GM12878 (cell line): ENCODE data around the gene WNT5B. TPM values are rescaled to one million over a fixed set of nuclear protein-coding genes. Genes with fewer than 3 reads are reported as not detected.
A peak's percentile ranks its signal among the peaks of the same experiment; 100 is the strongest.

ENCODE experiments used
- ATF2 ChIP-seq: IDR thresholded peaks from 2 replicates; pipeline ENCODE4 v1.6.1; 2012; ENCODE audit warnings: low read length, inconsistent platforms
- BCL3 ChIP-seq: IDR thresholded peaks from 2 replicates; pipeline ENCODE4 v1.6.1; 2011; ENCODE audit warnings: borderline replicate concordance, low read depth, mild to moderate bottlenecking, moderate library complexity, low read length; ENCODE audit not compliant: insufficient read depth, poor library complexity, severe bottlenecking
- CHD1 ChIP-seq: IDR thresholded peaks from 2 replicates; pipeline ENCODE4 v1.6.1; 2012; ENCODE audit warnings: low read depth, low read length, improper control_type of control experiment
- CTCF ChIP-seq, 3 experiments: IDR thresholded peaks in 2 of 3; conservative IDR thresholded peaks in 1 of 3; 2 replicates each; pipeline ENCODE4 v1.5.1; 2011; ENCODE audit warnings: low read depth in 3 of 3, low read length in 3 of 3, mild to moderate bottlenecking in 3 of 3, control low read depth in 2 of 3, moderate library complexity in 2 of 3, inconsistent platforms in 1 of 3, mixed read lengths in 1 of 3; ENCODE audit not compliant: control insufficient read depth in 2 of 3, insufficient read depth in 1 of 3; ENCODE audit errors: extremely low read depth in 1 of 3
- EED ChIP-seq: sonication (generic); IDR thresholded peaks from 2 replicates; pipeline ENCODE4 v1.6.1; 2016; ENCODE audit warnings: antibody characterized with exemption, low read depth
- ETV6 ChIP-seq, 2 experiments: fragments of 450-650 bp in 1 of 2; IDR thresholded peaks in 1 of 2; conservative IDR thresholded peaks in 1 of 2; 2 replicates each; pipeline ENCODE4 v1.6.1; 2014; ENCODE audit warnings: antibody characterized with exemption in 1 of 2, borderline replicate concordance in 1 of 2, low read depth in 1 of 2, mild to moderate bottlenecking in 1 of 2, moderate library complexity in 1 of 2
- FOS ChIP-seq: IDR thresholded peaks from 3 replicates; pipeline ENCODE4 v1.6.1; 2011; ENCODE audit warnings: borderline replicate concordance; ENCODE audit not compliant: insufficient read length; ENCODE audit errors: extremely low read depth
- HCFC1 ChIP-seq: fragments of 150-350 bp; IDR thresholded peaks from 2 replicates; pipeline ENCODE4 v1.6.1; 2014; ENCODE audit warnings: low read length
- HDAC2 ChIP-seq: fragments of 200-600 bp; sonication (generic); IDR thresholded peaks from 2 replicates; pipeline ENCODE4 v1.6.1; 2017
- KLF5 ChIP-seq: fragments of 450-650 bp; IDR thresholded peaks from 2 replicates; pipeline ENCODE4 v1.6.1; 2014; ENCODE audit warnings: mild to moderate bottlenecking; ENCODE audit not compliant: partially characterized antibody
- MTA3 ChIP-seq: IDR thresholded peaks from 2 replicates; pipeline ENCODE4 v1.6.1; 2012; ENCODE audit warnings: low read length, inconsistent platforms, borderline replicate concordance
- POU2F2 ChIP-seq: IDR thresholded peaks from 3 replicates; pipeline ENCODE4 v1.6.1; 2011; ENCODE audit warnings: low read depth, mild to moderate bottlenecking, low read length, borderline replicate concordance
- SMAD5 ChIP-seq: IDR thresholded peaks from 2 replicates; pipeline ENCODE4 v1.6.1; 2016; ENCODE audit warnings: antibody characterized with exemption, low read depth
- SPI1 ChIP-seq: IDR thresholded peaks from 2 replicates; pipeline ENCODE4 v1.6.1; 2011; ENCODE audit warnings: low read depth, mild to moderate bottlenecking, low read length, moderate library complexity, borderline replicate concordance; ENCODE audit not compliant: insufficient read depth
- TCF7 ChIP-seq: IDR thresholded peaks from 2 replicates; pipeline ENCODE4 v1.6.1; 2014; ENCODE audit warnings: antibody characterized with exemption, borderline replicate concordance
- WRNIP1 ChIP-seq: IDR thresholded peaks from 2 replicates; pipeline ENCODE4 v1.6.1; 2011; ENCODE audit warnings: low read depth, low read length, improper control_type of control experiment, borderline replicate concordance
- YBX1 ChIP-seq: fragments of 450-650 bp; IDR thresholded peaks from 2 replicates; pipeline ENCODE4 v1.6.1; 2016; ENCODE audit warnings: antibody characterized with exemption
- YY1 ChIP-seq: IDR thresholded peaks from 2 replicates; pipeline ENCODE4 v1.6.1; 2011; ENCODE audit warnings: low read depth, mild to moderate bottlenecking, low read length
- ZNF592 ChIP-seq: fragments of 450-650 bp; IDR thresholded peaks from 2 replicates; pipeline ENCODE4 v1.6.1; 2017; ENCODE audit warnings: mild to moderate bottlenecking, moderate library complexity
- polyA plus RNA-seq, 11 experiments: library from polyadenylated mRNA; depleted of rRNA in 4 of 11; unstranded in 6 of 11; stranded (reverse) in 5 of 11; fragments of >200 nt; fragmentation: Nextera tagmentation in 4 of 11; fragmentation: Illumina TruSeq in 1 of 11; extraction: Ambion mirVana in 4 of 11; extraction: Trizol in 1 of 11; gene quantifications; 1 replicate in 1 of 11; 2 replicates in 10 of 11; pipeline versions ENCODE4 v1.2.1 to v1.2.3, GENCODE V29; 2011 to 2016; ENCODE audit warnings: inconsistent platforms in 2 of 11, missing spikeins in 2 of 11, low read depth in 1 of 11
- total RNA-seq, 4 experiments: library from RNA; depleted of rRNA in 3 of 4; stranded (reverse); fragments of >200 nt in 3 of 4; fragmentation: Illumina TruSeq in 1 of 4; extraction: Trizol in 1 of 4; gene quantifications; 2 replicates each; pipeline versions ENCODE4 v1.2.1 to v1.2.3, GENCODE V29; 2013 to 2021

Gene WNT5B
- total and polyA plus RNA-seq, 10 of the 15 experiments (the other 5 are each of a cell fraction or from before 2014, with no cell fraction given) = 0.45 to 18.3 (median 5.4) TPM

GRCh38 chr12:1594261-1595025 is 34.6 kb upstream of the WNT5B start, which contains the start of gene FBXL14 (continued):
- TF ChIP-seq CTCF (IDR thresholded peaks at IDR 0.05 in 2 of 3, conservative IDR thresholded peaks at IDR 0.05 in 1 of 3; ENCODE audit: control insufficient read depth in 2 of 3, extremely low read depth in 1 of 3, insufficient read depth in 1 of 3, low read depth in 3 of 3, low read length in 3 of 3) = no peak
- TF ChIP-seq EED = no peak
- TF ChIP-seq SPI1 = no peak
- no peak for TF ChIP-seq BCL3
- 0 out of 2 replicates have a peak, but pooled peaks have one; percentile 42 for TF ChIP-seq YY1
- no peak for TF ChIP-seq WRNIP1
- TF ChIP-seq ZNF592 = no peak
- TF ChIP-seq YBX1 = no peak
- peak; percentile 5; the same call in 1 of the 3 replicates for TF ChIP-seq POU2F2
- TF ChIP-seq MTA3 = no peak
- TF ChIP-seq HDAC2 = no peak
- peak; percentile 95 for TF ChIP-seq CHD1
- no peak for TF ChIP-seq ETV6 (conservative IDR thresholded peaks at IDR 0.05 in 1 of 2, IDR thresholded peaks at IDR 0.05 in 1 of 2; ENCODE audit: borderline replicate concordance in 1 of 2, low read depth in 1 of 2)
- TF ChIP-seq TCF7 = no peak
- TF ChIP-seq SMAD5 = no peak
- TF ChIP-seq HCFC1 = no peak
- TF ChIP-seq FOS = no peak
- peak; percentile 98 for TF ChIP-seq KLF5
- TF ChIP-seq ATF2 = no peak
